ENCODE data around the gene LY6G5B. TPM values are rescaled to one million over a fixed set of nuclear protein-coding genes. Genes with fewer than 3 reads are reported as not detected.

Gene LY6G5B, protein sequence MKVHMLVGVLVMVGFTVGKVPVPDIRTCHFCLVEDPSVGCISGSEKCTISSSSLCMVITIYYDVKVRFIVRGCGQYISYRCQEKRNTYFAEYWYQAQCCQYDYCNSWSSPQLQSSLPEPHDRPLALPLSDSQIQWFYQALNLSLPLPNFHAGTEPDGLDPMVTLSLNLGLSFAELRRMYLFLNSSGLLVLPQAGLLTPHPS
- total RNA-seq, result 2.6 TPM

DNA sequence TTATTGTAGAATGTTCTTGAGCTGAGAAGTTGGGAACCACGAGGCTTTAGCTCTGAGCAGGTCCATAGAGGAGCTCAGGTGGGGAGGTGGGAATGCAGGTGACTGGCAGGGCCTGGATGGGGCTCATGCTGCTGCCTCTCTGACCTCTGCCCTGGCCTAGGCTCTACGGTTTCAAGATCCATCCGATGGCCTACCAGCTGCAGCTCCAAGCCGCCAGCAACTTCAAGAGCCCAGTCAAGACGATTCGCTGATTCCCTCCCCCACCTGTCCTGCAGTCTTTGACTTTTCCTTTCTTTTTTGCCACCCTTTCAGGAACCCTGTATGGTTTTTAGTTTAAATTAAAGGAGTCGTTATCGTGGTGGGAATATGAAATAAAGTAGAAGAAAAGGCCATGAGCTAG is at the start of gene LY6G5B:
TSS of gene LY6G5B (plus strand) at position 301 of the 400 bp plus-strand sequence. CDS start 975 bp downstream, outside the sequence.
- ATAC-seq, result no peak

DNA sequence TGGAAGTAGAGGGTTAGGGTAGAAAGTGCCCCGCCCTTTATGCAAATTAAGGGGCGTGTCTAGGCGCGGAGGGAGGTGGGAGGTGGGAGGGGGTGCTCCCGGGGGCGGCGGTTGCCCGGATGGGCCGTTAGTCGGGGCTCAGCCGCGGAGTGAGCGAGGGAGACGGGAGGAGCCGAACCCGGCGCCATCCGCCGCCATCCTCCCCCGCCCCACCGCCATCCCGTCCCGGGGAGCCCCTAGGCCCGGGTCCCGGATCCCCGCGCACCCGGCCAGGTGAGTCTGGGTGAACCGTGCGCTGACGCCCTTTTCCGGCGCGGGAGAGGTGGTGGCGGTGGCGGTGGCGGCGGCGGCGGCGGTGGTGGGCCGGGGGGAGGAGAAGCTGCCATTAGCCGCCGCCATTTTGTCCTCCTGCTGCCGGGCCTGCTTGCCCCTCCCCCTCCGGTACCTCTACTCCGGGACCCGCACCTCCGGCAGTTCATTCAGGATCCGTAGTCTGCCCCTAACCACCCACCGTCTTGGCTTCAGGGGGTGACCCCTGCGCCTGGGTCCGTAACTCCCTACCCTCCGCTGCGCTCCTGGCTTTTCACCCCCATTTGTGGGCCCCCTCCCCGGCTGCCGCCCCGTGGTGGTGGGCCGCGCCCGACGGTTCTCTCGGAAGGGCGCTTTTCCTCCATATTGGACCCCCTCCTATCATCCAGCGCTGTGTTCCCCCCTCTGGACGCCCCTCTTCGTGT is 49.0 kb upstream of the LY6G5B start, which contains the start of gene PRRC2A:
TSS of gene PRRC2A (plus strand) at position 130 of the 734 bp plus-strand sequence. CDS start 2,075 bp downstream, outside the sequence.
- no peak for ATAC-seq

DNA sequence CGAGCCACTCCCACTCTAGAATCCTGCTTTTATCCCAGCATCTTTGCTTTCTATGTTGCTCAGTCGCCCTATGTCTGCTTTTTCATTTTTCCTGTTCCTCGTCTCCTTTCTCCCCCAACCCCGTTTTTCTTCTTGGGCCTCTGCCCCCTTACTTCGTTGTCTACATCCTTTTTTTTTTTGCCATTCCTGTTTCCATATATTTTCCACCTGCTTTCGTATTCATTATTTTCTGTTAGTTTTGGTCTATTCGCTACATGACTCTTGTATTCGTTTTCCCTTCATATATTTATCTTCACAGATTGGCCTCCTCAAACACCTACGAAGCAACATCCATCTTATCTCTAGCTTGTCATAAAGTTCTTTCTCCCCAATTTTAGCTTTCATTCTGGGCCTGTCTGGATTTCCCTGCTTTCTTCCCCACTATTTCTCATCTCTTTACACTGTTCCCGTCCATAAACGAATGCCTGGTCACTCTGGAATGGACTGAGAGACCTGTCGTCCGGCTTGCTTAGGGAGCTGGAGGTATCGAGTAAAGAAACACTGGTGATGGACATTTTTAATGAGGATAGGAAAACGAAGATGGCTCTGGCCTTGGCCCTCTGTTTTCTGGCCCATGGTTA is 48.3 kb upstream of the LY6G5B start:
- ATAC-seq, result no peak

GRCh38 chr6:31621991-31622390 is 47.8 kb upstream of the LY6G5B start:
- ATAC-seq, result no peak

- ATAC-seq, result peak; percentile 2
These were observed 47.1 kb upstream of the LY6G5B start for GRCh38 chr6:31622684-31623091.

GRCh38 chr6:31624070-31624469 is 45.7 kb upstream of the LY6G5B start:
- no peak for ATAC-seq

- no peak for ATAC-seq
These were observed 42.8 kb upstream of the LY6G5B start for GRCh38 chr6:31626952-31627351.

GRCh38 chr6:31627690-31628287 is 42.0 kb upstream of the LY6G5B start:
- no peak for ATAC-seq

DNA sequence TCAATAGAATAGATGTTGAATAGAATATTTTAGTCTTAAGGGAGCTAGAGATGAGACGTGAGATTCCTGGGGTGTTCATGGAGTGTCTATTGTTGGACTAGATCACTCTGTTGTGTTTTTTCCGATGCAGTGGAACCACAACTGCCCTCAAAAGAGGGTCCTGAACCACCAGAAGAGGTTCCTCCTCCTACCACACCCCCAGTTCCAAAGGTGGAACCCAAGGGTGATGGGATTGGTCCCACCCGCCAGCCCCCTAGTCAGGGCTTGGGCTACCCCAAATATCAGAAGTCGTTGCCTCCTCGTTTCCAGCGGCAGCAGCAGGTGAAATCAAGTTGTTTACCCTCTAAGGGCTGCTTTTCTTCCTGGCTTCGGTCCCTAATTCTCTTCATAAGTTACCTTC is 40.8 kb upstream of the LY6G5B start:
- no peak for ATAC-seq

DNA sequence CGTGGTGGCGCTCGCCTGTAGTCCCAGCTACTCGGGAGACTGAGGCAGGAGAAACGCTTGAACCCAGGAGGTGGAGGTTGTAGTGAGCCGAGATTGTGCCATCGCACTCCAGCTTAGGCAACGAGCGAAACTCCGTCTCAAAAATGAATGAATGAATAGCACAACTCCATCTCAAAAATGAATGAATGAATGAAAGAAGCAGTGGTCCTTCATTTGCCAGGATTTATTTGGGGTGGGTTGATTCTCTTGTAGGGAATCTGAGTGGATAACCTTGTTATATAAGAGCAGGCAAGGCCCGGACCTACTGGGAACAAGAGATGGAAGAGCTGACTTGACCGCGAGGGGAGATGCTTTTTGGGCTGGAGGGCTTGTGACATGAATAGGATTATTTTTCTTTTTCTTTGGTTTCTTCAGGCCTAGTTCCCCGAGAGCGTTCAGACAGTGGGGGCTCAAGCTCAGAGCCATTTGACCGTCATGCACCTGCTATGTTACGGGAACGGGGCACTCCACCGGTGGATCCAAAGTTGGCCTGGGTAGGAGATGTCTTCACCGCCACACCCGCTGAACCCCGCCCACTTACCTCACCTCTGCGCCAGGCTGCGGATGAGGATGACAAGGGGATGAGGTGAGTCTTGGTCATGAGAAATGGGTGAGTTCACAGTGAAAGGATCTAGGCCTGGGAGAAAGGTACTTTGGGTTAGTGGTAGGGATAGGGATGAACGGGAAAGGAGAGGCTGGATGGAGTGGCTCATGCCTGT is 39.4 kb upstream of the LY6G5B start:
- ATAC-seq, result no peak

GRCh38 chr6:31631209-31631608 is 38.6 kb upstream of the LY6G5B start:
- ATAC-seq, result no peak

- no peak for ATAC-seq
These were observed 38.0 kb upstream of the LY6G5B start for GRCh38 chr6:31631681-31632278.

DNA sequence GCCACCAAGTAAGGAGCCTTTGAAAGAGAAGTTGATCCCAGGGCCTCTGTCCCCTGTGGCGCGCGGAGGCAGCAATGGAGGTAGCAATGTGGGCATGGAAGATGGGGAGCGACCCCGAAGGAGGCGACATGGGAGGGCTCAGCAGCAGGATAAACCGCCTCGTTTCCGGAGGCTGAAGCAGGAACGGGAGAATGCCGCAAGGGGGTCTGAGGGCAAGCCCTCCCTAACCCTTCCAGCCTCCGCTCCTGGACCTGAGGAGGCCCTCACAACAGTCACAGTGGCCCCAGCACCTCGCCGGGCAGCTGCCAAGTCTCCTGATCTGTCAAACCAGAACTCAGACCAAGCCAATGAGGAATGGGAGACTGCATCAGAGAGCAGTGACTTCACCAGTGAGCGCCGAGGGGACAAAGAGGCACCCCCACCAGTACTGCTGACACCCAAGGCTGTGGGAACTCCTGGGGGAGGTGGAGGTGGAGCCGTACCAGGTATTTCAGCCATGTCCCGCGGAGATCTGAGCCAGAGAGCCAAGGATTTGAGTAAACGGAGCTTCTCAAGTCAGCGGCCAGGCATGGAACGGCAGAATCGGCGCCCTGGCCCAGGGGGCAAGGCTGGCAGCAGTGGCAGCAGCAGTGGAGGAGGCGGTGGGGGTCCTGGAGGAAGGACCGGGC is 37.4 kb upstream of the LY6G5B start:
- ATAC-seq, result no peak

DNA sequence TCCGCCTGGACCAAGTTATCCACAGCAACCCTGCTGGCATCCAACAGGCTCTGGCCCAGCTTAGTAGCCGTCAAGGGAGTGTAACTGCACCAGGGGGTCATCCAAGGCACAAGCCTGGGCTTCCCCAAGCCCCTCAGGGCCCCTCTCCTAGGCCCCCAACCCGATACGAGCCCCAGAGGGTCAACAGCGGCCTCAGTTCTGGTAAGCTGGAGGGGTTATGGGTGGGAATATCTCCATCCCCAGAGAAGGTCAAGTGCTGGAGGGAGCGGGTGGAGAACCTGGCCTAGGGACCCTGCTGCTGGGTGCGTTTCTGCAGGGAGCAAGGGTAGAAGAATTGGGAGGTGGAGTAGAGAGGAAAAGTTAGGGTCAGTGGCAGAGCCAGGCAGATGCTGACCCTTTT is 36.3 kb upstream of the LY6G5B start:
- ATAC-seq, result no peak

- no peak for ATAC-seq
These were observed 35.6 kb upstream of the LY6G5B start for GRCh38 chr6:31634131-31634530.

DNA sequence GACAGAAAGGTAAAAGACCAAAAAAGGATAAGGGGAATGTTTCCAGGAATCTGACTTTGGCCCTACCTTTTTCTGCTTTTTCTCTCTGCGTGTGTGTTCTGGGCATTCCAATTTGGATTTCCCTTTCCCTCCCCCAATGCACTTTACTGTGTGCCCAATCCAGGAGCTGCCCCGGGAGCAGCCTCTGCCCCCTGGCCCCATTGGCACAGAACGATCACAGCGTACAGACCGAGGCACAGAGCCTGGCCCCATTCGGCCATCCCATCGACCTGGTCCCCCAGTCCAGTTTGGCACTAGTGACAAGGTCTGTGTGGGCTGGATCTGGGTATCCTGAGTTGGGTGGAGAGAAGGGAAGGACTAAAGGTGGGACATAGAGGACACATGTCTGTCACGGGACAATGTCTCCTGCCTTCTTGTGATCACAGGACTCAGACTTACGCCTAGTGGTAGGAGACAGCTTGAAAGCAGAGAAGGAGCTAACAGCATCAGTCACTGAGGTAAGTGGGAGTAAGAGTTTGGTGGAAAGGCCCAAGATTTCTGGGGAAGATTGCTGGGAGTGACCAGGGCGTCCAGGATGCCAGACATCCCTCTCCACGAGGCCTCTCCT is 34.7 kb upstream of the LY6G5B start:
- no peak for ATAC-seq

DNA sequence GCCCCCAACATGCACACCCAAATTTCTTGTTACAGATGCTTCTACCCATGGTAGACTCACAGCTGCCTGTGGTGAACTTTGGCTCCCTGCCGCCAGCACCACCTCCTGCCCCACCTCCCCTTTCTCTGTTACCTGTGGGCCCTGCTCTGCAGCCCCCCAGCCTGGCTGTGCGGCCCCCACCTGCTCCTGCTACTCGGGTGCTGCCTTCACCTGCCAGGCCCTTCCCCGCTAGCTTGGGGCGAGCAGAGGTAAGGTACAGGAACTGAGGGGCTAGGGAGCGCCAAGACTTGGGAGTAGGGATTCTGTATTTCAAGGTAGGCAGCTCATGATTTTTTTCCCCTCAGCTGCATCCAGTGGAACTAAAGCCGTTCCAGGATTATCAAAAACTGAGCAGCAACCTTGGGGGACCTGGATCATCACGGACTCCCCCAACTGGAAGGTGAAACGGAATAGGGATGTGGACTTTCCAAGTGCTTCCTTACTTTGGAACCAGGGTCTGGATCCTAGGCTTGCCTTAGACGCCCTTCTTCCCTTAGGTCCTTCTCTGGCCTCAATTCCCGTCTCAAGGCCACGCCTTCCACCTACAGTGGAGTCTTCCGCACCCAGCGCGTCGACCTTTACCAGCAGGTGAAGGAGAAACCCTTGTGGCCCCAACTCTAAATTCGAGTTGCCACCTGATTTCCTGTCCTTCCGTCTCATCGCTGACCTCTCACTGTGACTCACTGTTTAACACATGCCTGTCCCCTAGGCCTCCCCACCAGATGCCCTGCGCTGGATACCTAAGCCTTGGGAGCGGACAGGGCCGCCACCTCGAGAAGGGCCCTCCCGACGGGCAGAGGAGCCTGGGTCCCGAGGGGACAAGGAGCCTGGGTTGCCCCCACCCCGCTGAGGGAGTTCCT is 32.8 kb upstream of the LY6G5B start:
- no peak for ATAC-seq

DNA sequence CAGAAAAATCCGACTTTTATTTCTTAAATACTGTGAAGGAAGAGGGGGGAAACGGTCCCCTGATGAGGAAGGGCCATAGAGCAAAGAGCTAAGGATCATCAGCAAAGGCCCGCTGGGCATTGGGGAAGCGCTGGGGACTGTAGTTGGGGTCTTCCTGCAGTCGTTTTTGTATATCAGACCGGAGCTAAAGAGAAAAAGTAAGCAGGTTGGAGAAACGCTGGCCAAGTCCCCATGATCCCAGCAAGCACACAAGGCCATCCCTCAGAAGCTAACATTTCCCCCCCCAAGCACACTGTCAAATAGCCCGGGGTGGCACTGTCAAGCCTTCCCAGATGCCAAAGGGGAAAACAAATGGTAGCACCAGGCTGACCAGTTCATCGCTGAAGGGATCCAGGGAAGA is 30.7 kb upstream of the LY6G5B start:
- ATAC-seq, result no peak

GRCh38 chr6:31639449-31639861 is 30.3 kb upstream of the LY6G5B start:
- no peak for ATAC-seq

GRCh38 chr6:31640612-31641011 is 29.2 kb upstream of the LY6G5B start:
- no peak for ATAC-seq
